ENCODE measurements around the gene ZNF423.
A peak's percentile ranks its signal among the peaks of the same experiment; 100 is the strongest.
"Not testable (repeated sequence)": the region's sequence is repeated elsewhere in the genome, so short reads cannot be mapped to it uniquely, and the experiment has no call there.

Gene ZNF423

GRCh38 chr16:49855822-49856671 lies at the start of gene ZNF423:
TSS of gene ZNF423 (minus strand) at chr16:49856112. CDS start at chr16:49855774, 338 bp downstream.
- no peak for DNase-seq (ENCODE audit: low read depth, low spot score)

- DNase-seq (ENCODE audit: low read depth, low spot score), result no peak
Observed at GRCh38 chr16:49904348-49905062, 48.6 kb upstream of the ZNF423 start.

GRCh38 chr16:49902908-49903307 lies 47.0 kb upstream of the ZNF423 start:
- no peak for DNase-seq (ENCODE audit: low read depth, low spot score)

GRCh38 chr16:49901711-49902110 lies 45.8 kb upstream of the ZNF423 start:
- no peak for DNase-seq (ENCODE audit: low read depth, low spot score)

- no peak for DNase-seq (ENCODE audit: low read depth, low spot score)
Observed at GRCh38 chr16:49900875-49901274, 45.0 kb upstream of the ZNF423 start.

GRCh38 chr16:49899991-49900695 lies 44.2 kb upstream of the ZNF423 start:
- DNase-seq (ENCODE audit: low read depth, low spot score), result no peak

GRCh38 chr16:49896447-49896964 lies 40.6 kb upstream of the ZNF423 start:
- DNase-seq (ENCODE audit: low read depth, low spot score), result no peak

- peak; percentile 57 for DNase-seq (ENCODE audit: low read depth, low spot score)
Observed at GRCh38 chr16:49890876-49891275, 35.0 kb upstream of the ZNF423 start.

GRCh38 chr16:49889725-49890397 lies 33.9 kb upstream of the ZNF423 start:
- no peak for DNase-seq (ENCODE audit: low read depth, low spot score)

- no peak for DNase-seq (ENCODE audit: low read depth, low spot score)
Observed at GRCh38 chr16:49886554-49887094, 30.7 kb upstream of the ZNF423 start.

- no peak for DNase-seq (ENCODE audit: low read depth, low spot score)
Observed at GRCh38 chr16:49884033-49885015, 28.4 kb upstream of the ZNF423 start.

GRCh38 chr16:49883076-49884014 lies 27.4 kb upstream of the ZNF423 start:
- DNase-seq (ENCODE audit: low read depth, low spot score), result no peak

GRCh38 chr16:49881890-49882289 lies 26.0 kb upstream of the ZNF423 start:
- DNase-seq (ENCODE audit: low read depth, low spot score), result no peak

GRCh38 chr16:49878540-49878939 lies 22.6 kb upstream of the ZNF423 start:
- DNase-seq (ENCODE audit: low read depth, low spot score), result not testable (repeated sequence)

GRCh38 chr16:49876716-49877129 lies 20.8 kb upstream of the ZNF423 start:
- no peak for DNase-seq (ENCODE audit: low read depth, low spot score)

GRCh38 chr16:49875806-49876715 lies 20.1 kb upstream of the ZNF423 start:
- no peak for DNase-seq (ENCODE audit: low read depth, low spot score)

- no peak for DNase-seq (ENCODE audit: low read depth, low spot score)
Observed at GRCh38 chr16:49874613-49875237, 18.8 kb upstream of the ZNF423 start.

Data from iPS DF 19.7 (cell line).